Neural cell (in vitro differentiated cells): Measurements from ENCODE around the gene FOXA1. TPM values are rescaled to one million over a fixed set of nuclear protein-coding genes. Genes with fewer than 3 reads are reported as not detected.
A peak's percentile ranks its signal among the peaks of the same experiment; 100 is the strongest.

Experiments used
- H2AFZ ChIP-seq: fragments of 200-600, 300-800 bp; sonication (generic), shearing (Covaris generic); 2 replicates; pipeline ENCODE4 v1.6.0; 2014; ENCODE audit warnings: low read depth, mild to moderate bottlenecking, antibody characterized with exemption, low read length, moderate library complexity
- H3F3A ChIP-seq: fragments of 200-600 bp; shearing (Covaris generic); 2 replicates; pipeline ENCODE4 v1.6.1; 2016; ENCODE audit warnings: mild to moderate bottlenecking, moderate library complexity, mixed read lengths, antibody characterized with exemption, low read length; ENCODE audit not compliant: insufficient read depth, poor library complexity, severe bottlenecking
- H3K27ac ChIP-seq: fragments of 200-600, 300-800 bp; sonication (generic), shearing (Covaris generic); 2 replicates; pipeline ENCODE4 v1.5.1; 2014; ENCODE audit warnings: mild to moderate bottlenecking, low read length, moderate library complexity
- H3K27me3 ChIP-seq: fragments of 300-800, 200-600 bp; sonication (generic), shearing (Covaris generic); 2 replicates; pipeline ENCODE4 v1.6.0; 2014; ENCODE audit warnings: mild to moderate bottlenecking, low read depth, low read length, moderate library complexity; ENCODE audit not compliant: insufficient read depth
- H3K36me3 ChIP-seq: fragments of 300-800, 200-600 bp; sonication (generic), shearing (Covaris generic); 2 replicates; pipeline ENCODE4 v1.5.1; 2014; ENCODE audit warnings: mild to moderate bottlenecking, antibody characterized with exemption, low read length, moderate library complexity; ENCODE audit not compliant: insufficient read depth
- H3K4me2 ChIP-seq: fragments of 300-800, 200-600 bp; sonication (generic), shearing (Covaris generic); 2 replicates; pipeline ENCODE4 v1.6.0; 2014; ENCODE audit warnings: mild to moderate bottlenecking, low read length
- H3K4me3 ChIP-seq: fragments of 300-800, 200-600 bp; sonication (generic), shearing (Covaris generic); 2 replicates; pipeline ENCODE4 v1.5.1; 2014; ENCODE audit warnings: mild to moderate bottlenecking, low read length, moderate library complexity
- H3K79me2 ChIP-seq: fragments of 200-600 bp; shearing (Covaris generic); replicated peaks from 2 replicates; pipeline ENCODE4 v1.6.0; 2014; ENCODE audit warnings: mild to moderate bottlenecking, low read length, moderate library complexity; ENCODE audit not compliant: insufficient read depth
- H3K9ac ChIP-seq: fragments of 300-800, 200-600 bp; sonication (generic), shearing (Covaris generic); 2 replicates; pipeline ENCODE4 v1.6.1; 2016; ENCODE audit warnings: mild to moderate bottlenecking, low read length, mixed read lengths
- H3K9me2 ChIP-seq: fragments of 200-600 bp; shearing (Covaris generic); 2 replicates; pipeline ENCODE4 v1.6.1; 2016; ENCODE audit warnings: mild to moderate bottlenecking, low read length, mixed read lengths; ENCODE audit not compliant: insufficient read depth
- H3K9me3 ChIP-seq: fragments of 200-600, 300-800 bp; sonication (generic), shearing (Covaris generic); 2 replicates; pipeline ENCODE4 v1.6.1; 2016; ENCODE audit warnings: mild to moderate bottlenecking, mixed run types, low read length, moderate library complexity, mixed read lengths
- H4K20me1 ChIP-seq: fragments of 200-600 bp; shearing (Covaris generic); 2 replicates; pipeline ENCODE4 v1.6.1; 2016; ENCODE audit warnings: mild to moderate bottlenecking, mixed run types; ENCODE audit not compliant: insufficient read depth
- CTCF ChIP-seq: fragments of 450-650 bp; IDR thresholded peaks from 2 replicates; pipeline ENCODE4 v1.5.1; 2014; ENCODE audit warnings: antibody characterized with exemption, mild to moderate bottlenecking, moderate library complexity; ENCODE audit not compliant: poor library complexity, severe bottlenecking
- EZH2 ChIP-seq: fragments of 200-600, 300-800 bp; shearing (Covaris generic), sonication (generic); IDR thresholded peaks from 2 replicates; pipeline ENCODE4 v1.6.1; 2014; ENCODE audit warnings: antibody characterized with exemption, low read length, borderline replicate concordance, mild to moderate bottlenecking; ENCODE audit not compliant: insufficient read depth, poor library complexity, severe bottlenecking
- MXI1 ChIP-seq: fragments of 450-650 bp; conservative IDR thresholded peaks from 2 replicates; pipeline ENCODE4 v1.6.1; 2014; ENCODE audit warnings: antibody characterized with exemption, mild to moderate bottlenecking; ENCODE audit not compliant: poor library complexity, severe bottlenecking
- POLR2AphosphoS5 ChIP-seq: IDR thresholded peaks from 2 replicates; pipeline ENCODE4 v1.6.1; 2012
- RAD21 ChIP-seq: fragments of 450-650 bp; conservative IDR thresholded peaks from 2 replicates; pipeline ENCODE4 v1.6.1; 2014; ENCODE audit warnings: antibody characterized with exemption, mild to moderate bottlenecking, moderate library complexity
- SMC3 ChIP-seq: fragments of 450-650 bp; conservative IDR thresholded peaks from 2 replicates; pipeline ENCODE4 v1.6.1; 2014; ENCODE audit warnings: antibody characterized with exemption, mild to moderate bottlenecking, moderate library complexity; ENCODE audit not compliant: poor library complexity
- TAF1 ChIP-seq: IDR thresholded peaks from 2 replicates; pipeline ENCODE4 v1.6.1; 2012; ENCODE audit warnings: low read depth
- polyA plus RNA-seq: library from polyadenylated mRNA; depleted of rRNA; stranded (reverse); fragments of >200 nt; gene quantifications from 2 replicates; pipeline ENCODE4 v1.2.3, GENCODE V29; 2014

The FOXA1 gene
- polyA plus RNA-seq, 1 donor from 2014 or later, result not detected

DNA sequence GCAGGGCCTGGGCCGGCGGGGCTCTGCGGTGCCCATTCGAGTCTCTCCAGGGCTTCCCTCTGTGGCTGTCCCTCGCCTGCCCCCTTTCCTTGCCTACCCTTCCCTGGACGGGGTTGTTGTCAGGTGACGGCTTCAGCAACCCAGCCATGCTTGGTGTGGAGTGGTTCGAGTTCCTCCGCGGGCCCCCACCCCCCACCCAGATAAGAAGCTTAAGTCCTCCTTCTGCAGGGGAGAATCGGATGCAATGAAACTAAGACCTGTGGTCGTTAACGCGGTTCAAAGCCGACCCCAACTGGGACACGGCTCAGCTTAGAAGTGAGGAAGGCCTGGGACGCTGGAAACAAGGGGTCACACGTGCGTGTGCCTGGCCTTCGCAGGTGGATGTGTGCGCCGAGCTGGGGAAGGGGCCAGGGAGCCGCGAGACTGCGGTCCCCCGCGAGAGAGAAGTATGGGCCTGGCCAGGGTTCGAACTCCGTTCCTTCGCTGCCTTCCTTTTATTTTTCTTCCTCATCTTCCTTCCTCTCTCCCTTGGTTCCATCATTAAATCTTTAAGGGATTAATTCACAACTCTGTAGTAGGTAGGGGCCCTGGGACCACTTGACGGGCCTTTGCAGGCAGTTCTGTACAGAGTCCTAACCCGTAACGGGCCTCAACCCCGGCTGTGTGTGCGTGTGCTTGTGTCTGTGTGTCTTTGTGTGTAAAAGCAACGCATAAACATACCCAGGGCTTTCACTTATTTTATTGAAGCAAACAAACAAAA, 3.9 kb upstream of the FOXA1 start:
- Histone ChIP-seq H4K20me1 (no peaks in the 10 kb centered on the region), H3K4me2 (no peak overlapping the region), H3K27me3 (peaks cover 98% of the 10 kb centered on the region), H3K9ac (no peak overlapping the region), H3F3A (no peaks in the 10 kb centered on the region), H3K9me3 (peaks cover 2% of the 10 kb centered on the region), H3K27ac (no peak overlapping the region), H3K79me2 (no peaks in the 10 kb centered on the region), H2AFZ (no peak overlapping the region), H3K9me2 (no peaks in the 10 kb centered on the region), H3K4me3 (peak overlapping the region; percentile 45), H3K36me3 (no peaks in the 10 kb centered on the region)
- no peak for TF ChIP-seq POLR2AphosphoS5
- TF ChIP-seq MXI1, result no peak
- TF ChIP-seq EZH2, result peak; percentile 19
- TF ChIP-seq RAD21, result no peak

- no peak overlapping the region for H3K27ac ChIP-seq
These were observed 3.1 kb upstream of the FOXA1 start for GRCh38 chr14:37597914-37598746.

DNA sequence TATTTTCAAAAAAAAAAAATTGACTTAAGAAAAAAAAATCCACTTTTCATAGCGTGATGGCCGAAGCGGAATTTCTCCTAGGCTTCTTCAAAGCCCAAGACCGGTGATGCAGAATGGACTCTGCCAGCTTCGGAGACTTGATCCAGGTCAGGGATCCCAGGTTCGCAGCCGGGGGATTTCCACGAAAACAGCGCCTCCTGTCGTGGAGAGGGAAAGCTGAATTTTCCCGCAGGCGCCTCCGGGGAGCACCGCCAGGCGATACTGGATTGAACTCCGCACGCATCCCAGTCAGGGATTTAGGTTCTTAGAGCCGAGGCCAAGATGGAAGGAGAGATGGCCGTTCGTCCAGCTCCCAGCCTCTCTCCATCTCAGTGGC, 2.5 kb upstream of the FOXA1 start:
- Histone ChIP-seq H3K27me3 (peaks cover 99% of the 10 kb centered on the region), H3K79me2 (no peaks in the 10 kb centered on the region), H3K9me2 (no peaks in the 10 kb centered on the region), H2AFZ (no peak overlapping the region), H3K9ac (no peak overlapping the region), H3K4me3 (no peak overlapping the region), H3K36me3 (no peaks in the 10 kb centered on the region), H3K27ac (no peak overlapping the region), H3K4me2 (no peak overlapping the region), H4K20me1 (no peaks in the 10 kb centered on the region), H3F3A (no peaks in the 10 kb centered on the region), H3K9me3 (peaks cover 2% of the 10 kb centered on the region)
- TF ChIP-seq SMC3 (no peak), TAF1 (no peak), CTCF (peak; percentile 32)

More at GRCh38 chr14:37597914-37598746, 3.1 kb upstream of the FOXA1 start:
- Histone ChIP-seq H3K9ac (no peak overlapping the region), H3K4me3 (no peak overlapping the region), H3K36me3 (no peaks in the 10 kb centered on the region), H3K79me2 (no peaks in the 10 kb centered on the region), H2AFZ (no peak overlapping the region), H3F3A (no peaks in the 10 kb centered on the region), H3K27me3 (peaks cover 99% of the 10 kb centered on the region), H3K4me2 (no peak overlapping the region), H3K9me3 (peaks cover 2% of the 10 kb centered on the region), H4K20me1 (no peaks in the 10 kb centered on the region), H3K9me2 (no peaks in the 10 kb centered on the region)
- TF ChIP-seq SMC3, result no peak
- TF ChIP-seq EZH2, result peak; percentile 45
